GM18870 (cell line): ENCODE results near the gene DYNLL2.
"Not testable (repeated sequence)": the region's sequence is repeated elsewhere in the genome, so short reads cannot be mapped to it uniquely, and the experiment has no call there.

Experiments
- ATAC-seq: cut with Tn5 transposase; IDR thresholded peaks from one replicate; pipeline ENCODE4 v1.9.1; 2021; ENCODE audit warnings: moderate library complexity; ENCODE audit not compliant: unreplicated experiment

DYNLL2 gene

GRCh38 chr17:58100506-58100905 is 17.3 kb downstream of the DYNLL2 start:
- ATAC-seq, result no peak

DNA sequence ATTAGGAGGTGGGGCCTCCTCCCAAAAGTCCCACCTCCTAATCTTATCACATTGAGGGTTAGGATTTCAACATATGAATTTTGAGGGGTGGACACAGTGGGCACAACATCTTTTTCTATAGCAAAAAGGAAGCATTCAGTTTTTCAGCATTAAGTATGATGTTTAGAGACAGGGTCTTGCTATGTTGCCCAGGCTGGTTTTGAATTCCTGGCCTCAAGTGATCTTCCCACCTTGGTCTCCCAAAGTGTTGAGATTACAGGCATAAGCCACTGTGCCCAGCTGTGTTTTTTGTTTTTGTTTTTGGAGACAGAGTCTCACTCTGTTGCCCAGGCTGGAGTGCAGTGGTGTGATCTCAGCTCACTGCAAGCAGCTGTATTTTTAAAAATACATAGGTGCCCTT is 18.7 kb downstream of the DYNLL2 start:
- ATAC-seq, result not testable (repeated sequence)

GRCh38 chr17:58105093-58105492 is 21.9 kb downstream of the DYNLL2 start:
- no peak for ATAC-seq

- no peak for ATAC-seq
Observed at GRCh38 chr17:58107306-58107705, 24.1 kb downstream of the DYNLL2 start.

DNA sequence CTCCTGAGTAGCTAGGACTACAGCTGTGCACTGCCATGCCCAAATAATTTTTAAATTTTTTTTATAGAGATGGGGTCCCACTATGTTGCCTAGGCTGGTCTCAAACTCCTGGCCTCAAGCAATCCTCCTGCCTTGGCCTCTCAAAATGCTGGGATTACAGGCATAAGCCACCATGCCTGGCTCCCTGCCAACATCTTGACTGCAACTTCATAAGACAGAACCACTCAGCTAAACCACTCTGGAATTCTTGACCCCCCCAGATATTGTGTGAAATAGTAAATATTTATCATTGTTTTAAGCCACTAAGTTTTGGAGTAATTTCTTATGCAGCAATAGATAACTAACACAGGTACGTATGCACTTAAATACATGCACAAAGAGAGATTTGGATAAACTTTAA is 26.0 kb downstream of the DYNLL2 start:
- ATAC-seq, result no peak

DNA sequence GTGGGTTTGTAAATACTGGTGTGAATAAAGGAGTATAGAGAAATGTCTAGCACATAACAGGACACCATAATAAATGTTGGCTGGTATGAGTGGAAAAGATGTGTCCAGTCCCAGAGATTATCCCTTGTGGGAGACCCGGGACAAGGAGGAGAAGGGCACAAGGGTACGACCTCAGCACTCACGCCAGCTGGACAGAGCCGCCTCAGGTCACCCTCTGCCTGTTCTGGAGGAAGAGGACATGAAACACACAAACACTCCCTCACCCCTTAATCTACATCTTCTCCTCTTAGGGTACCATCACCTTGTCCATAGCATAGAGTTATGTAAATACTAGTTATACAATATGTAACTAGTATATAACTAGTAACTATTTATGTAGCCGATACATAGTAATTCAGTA is 26.8 kb downstream of the DYNLL2 start:
- ATAC-seq, result no peak

- no peak for ATAC-seq
Observed at GRCh38 chr17:58111676-58112075, 28.5 kb downstream of the DYNLL2 start.

DNA sequence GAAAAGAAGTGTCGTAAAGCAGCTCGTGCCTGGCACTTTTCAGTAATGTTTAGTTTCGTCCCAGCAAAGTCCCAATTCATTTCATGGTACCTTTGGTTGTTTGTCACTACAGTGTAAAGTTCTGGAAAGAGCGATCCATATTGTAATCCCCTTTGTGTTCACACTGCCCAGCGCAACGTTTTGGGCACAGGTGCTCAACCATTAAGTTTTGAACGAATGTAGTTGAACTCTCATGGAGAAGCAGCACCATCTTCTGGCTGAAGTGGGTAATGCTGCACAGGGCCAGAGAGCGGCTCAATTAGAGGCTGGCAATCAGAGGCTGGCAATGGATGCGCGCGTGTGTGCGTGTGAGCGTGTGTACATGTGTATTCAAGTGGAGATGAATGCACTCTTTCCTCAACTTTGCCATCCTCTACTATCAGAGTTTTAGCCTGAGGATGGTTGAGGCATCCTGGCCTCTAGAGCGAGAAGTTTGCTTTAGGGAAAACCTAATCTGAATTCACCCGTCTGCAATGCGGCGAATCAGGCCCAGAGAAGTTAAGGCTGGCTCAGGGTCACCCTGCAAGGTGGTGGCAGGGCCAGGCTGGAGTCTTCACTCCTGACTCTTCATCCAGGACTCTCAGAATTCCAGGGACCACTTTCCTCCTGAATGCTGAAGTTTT is 29.9 kb downstream of the DYNLL2 start:
- no peak for ATAC-seq

GRCh38 chr17:58113947-58114346 is 30.7 kb downstream of the DYNLL2 start:
- no peak for ATAC-seq

DNA sequence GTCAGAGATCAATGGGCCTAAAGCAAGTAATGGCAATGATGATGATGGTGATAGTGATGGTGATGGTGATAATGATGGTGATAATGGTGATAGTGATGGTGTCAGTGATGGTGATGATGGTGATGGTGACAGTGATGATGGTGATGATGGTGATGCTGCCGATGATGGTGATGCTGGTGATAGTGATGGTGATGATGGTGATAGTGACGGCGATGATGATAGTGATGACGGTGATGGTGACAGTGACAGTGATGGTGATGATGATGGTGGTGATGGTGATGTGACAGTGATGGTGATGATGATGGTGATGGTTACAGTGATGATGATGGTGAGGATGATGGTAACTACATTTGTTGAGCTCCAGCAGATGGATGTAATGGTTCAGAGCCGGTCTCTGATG is 34.2 kb downstream of the DYNLL2 start:
- ATAC-seq, result no peak

- no peak for ATAC-seq
Observed at GRCh38 chr17:58119491-58119890, 36.3 kb downstream of the DYNLL2 start.

GRCh38 chr17:58120195-58120822 is 37.1 kb downstream of the DYNLL2 start:
- no peak for ATAC-seq

DNA sequence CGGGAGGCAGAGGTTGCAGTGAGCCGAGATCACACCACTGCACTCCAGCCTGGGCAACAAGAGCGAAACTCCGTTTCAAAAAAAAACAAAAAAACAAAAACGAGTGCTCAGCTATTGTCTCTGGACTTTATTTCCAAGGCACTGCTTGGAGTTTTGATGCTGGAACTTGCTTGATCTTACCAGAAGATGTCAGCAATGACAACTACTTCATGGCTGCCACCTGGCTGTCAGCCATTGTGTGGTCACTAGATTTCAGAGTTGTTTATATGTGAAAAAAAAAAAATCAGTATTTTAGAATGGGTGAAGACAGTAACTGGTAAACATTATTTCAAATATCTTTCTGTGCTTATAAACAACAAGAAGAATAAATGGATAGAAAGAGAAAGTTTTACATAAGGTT is 38.7 kb downstream of the DYNLL2 start:
- no peak for ATAC-seq

- no peak for ATAC-seq
Observed at GRCh38 chr17:58127846-58128245, 44.6 kb downstream of the DYNLL2 start.

- ATAC-seq, result not testable (repeated sequence)
Observed at GRCh38 chr17:58132697-58133096, 49.5 kb downstream of the DYNLL2 start.

DNA sequence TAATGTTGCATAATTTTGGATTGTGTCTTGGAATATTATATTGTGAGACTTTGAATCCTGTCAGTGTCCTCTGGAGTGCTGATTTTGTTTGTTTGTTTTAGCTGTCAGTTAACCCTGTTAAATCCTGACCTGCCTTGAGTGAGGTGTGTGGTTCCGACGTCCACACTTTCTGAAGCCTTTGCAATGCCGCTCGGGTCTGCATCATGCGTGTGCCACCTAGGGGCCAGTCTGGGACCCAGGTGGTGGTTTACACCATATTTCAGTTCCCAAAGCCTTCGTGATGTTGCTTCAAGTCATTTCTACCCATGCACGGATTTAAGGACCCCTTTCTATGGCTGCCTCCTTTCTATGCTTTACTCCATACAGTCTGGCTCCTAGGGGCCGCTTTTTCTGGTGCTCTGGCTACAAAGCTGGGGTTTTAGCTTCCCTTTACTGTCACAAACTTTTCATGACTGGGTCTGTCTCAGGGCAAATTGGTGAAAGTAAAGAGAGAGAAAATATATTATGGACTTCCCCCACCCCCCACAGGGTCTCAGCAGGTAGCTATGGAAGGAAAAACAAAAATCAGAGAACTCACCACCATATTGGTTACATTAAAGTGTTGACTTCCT is 53.6 kb downstream of the DYNLL2 start:
- ATAC-seq, result no peak

GRCh38 chr17:58141505-58141904 is 58.3 kb downstream of the DYNLL2 start:
- ATAC-seq, result no peak

DNA sequence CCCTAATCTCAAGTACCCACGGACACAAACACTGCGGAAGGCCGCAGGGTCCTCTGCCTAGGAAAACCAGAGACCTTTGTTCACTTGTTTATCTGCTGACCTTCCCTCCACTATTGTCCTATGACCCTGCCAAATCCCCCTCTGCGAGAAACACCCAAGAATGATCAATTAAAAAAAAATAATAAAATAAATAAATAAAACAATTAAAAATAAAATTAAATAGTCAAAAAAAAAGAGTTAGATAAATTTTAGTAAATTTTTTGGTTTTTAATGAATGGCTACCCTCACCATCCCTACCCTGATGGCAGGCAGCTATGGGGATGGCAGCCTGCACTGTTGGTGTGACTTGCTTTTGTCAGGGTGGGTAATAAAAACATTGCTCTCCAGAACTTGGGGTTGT is 60.1 kb downstream of the DYNLL2 start:
- not testable (repeated sequence) for ATAC-seq

- ATAC-seq, result no peak
Observed at GRCh38 chr17:58144801-58145200, 61.6 kb downstream of the DYNLL2 start.
